Ovary (tissue), 9 donors: ENCODE data around the gene ZDHHC22. TPM values are rescaled to one million over a fixed set of nuclear protein-coding genes. Genes with fewer than 3 reads are reported as not detected.

Experiments
- DNase-seq, 5 donors: peaks; one replicate each; pipeline ENCODE4 v3.0.0-alpha.2; 2019 to 2020
- H3K27ac ChIP-seq, 2 donors: fragments of 200-600 bp; one replicate each; pipeline versions ENCODE4 v1.5.1 to v1.8.0; 2019 to 2022
- H3K27me3 ChIP-seq: fragments of 200-600 bp; one replicate; pipeline ENCODE4 v1.8.0; 2022
- H3K36me3 ChIP-seq: fragments of 200-600 bp; sonication (generic); one replicate; pipeline ENCODE4 v1.5.1; 2019
- H3K4me1 ChIP-seq: one replicate; pipeline ENCODE4 v1.8.1; 2013; ENCODE audit warnings: mild to moderate bottlenecking, moderate library complexity; ENCODE audit not compliant: insufficient read depth
- H3K4me3 ChIP-seq: fragments of 200-600 bp; sonication (generic); one replicate; pipeline ENCODE4 v1.5.1; 2017
- H3K9me3 ChIP-seq, 2 donors: fragments of 200-600 bp in 1 of 2; sonication (generic) in 1 of 2; one replicate each; pipeline versions ENCODE4 v1.5.1 to v1.8.1; 2013 to 2019; ENCODE audit warnings: mild to moderate bottlenecking in 1 of 2, moderate library complexity in 1 of 2
- CTCF ChIP-seq, 3 donors: fragments of 450-650 bp in 2 of 3; fragments of 200-600 bp in 1 of 3; IDR thresholded peaks; one replicate each; pipeline versions ENCODE4 v1.5.1 to v1.8.0; 2016 to 2022; ENCODE audit warnings: antibody characterized with exemption in 3 of 3, mild to moderate bottlenecking in 1 of 3
- EP300 ChIP-seq: sonication (generic); formaldehyde crosslinking; IDR thresholded peaks from one replicate; pipeline ENCODE4 v1.6.1; 2017; ENCODE audit warnings: antibody characterized with exemption
- POLR2A ChIP-seq: fragments of 450-650 bp; IDR thresholded peaks from one replicate; pipeline ENCODE4 v1.6.1; 2017; ENCODE audit warnings: antibody characterized with exemption, mild to moderate bottlenecking, moderate library complexity
- WGBS, 3 donors: extraction: QIAGEN DNeasy Blood & Tissue Kit in 1 of 3; methylation state at CpG; one replicate each; pipeline versions ENCODE4 v1.1.5 to v1.1.7; 2013 to 2017; 5-methylcytosine and 5-hydroxymethylcytosine counted together
- intact Hi-C, 4 donors: fragments of 100-400 bp; cut with DNase I; formaldehyde crosslinking; loops; one replicate each; pipeline versions ENCODE4 v1.11.0 to v1.15.1; 2022 to 2023
- polyA plus RNA-seq, 2 donors: library from polyadenylated mRNA; stranded (reverse); fragments of 200-250 nt in 1 of 2; fragments of 350-450 nt in 1 of 2; fragmentation: Illumina TruSeq in 1 of 2; extraction: RNeasy Lipid Tissue Mini Kit (QIAGEN cat#74804) in 1 of 2; gene quantifications; one replicate each; pipeline ENCODE4 v1.2.3, GENCODE V29; 2013 to 2014
- total RNA-seq, 7 donors: library from RNA; depleted of rRNA in 2 of 7; stranded (reverse); fragments of >200 nt in 2 of 7; fragmentation: NEBNext Ultra II Directional in 3 of 7; extraction: Animal tissue kit (Norgen Biotek cat#: 25700) in 3 of 7; gene quantifications; one replicate each; pipeline versions ENCODE4 v1.1.0 to v1.2.4, GENCODE V29; 2016 to 2023
- donor health status: DM: no; HTN: no; CAD: no; lungs with moderate emphysema.
- donor health status: DM: no; HTN: no; CAD: no.
- donor health status: Bipolar disorder and iron deficiency.
- donor health status: DM: yes; HTN: yes; CAD: no.
- donor health status: DM: no; HTN: no; CAD: no.
- donor health status: DM: yes; HTN: yes; CAD: no.

Gene ZDHHC22
- total and polyA plus RNA-seq, 9 donors = 0.02 TPM; not detected in 8

- 85 to 87% (median 86%) methylated on average over 3 of the region's 3 CpGs for WGBS, 3 donors
- H3K27ac ChIP-seq = no peak overlapping the region
- DNase-seq = no peak
- TF ChIP-seq EP300 = no peak
- no peak for TF ChIP-seq POLR2A
- TF ChIP-seq CTCF (IDR thresholded peaks at IDR 0.05) = no peak
- no peaks in the 10 kb centered on the region for H3K27me3 ChIP-seq
- H3K4me3 ChIP-seq = no peak overlapping the region
- H3K9me3 ChIP-seq = no peaks in the 10 kb centered on the region
- intact Hi-C loops = no loop called here
- H3K4me1 ChIP-seq = peaks cover 1% of the 10 kb centered on the region
- H3K36me3 ChIP-seq = no peaks in the 10 kb centered on the region
Measured at GRCh38 chr14:77104393-77104792, 37.2 kb downstream of the ZDHHC22 start.

GRCh38 chr14:77103951-77104350 lies 37.6 kb downstream of the ZDHHC22 start:
- no peak for DNase-seq
- intact Hi-C loops = no loop called here
- Histone ChIP-seq H3K4me3 (no peak overlapping the region), H3K4me1 (peaks cover 3% of the 10 kb centered on the region), H3K27ac (no peak overlapping the region), H3K27me3 (no peaks in the 10 kb centered on the region), H3K36me3 (no peaks in the 10 kb centered on the region), H3K9me3 (no peaks in the 10 kb centered on the region)
- WGBS, 3 donors = 87 to 92% (median 91%) methylated on average over 6 of the region's 6 CpGs
- TF ChIP-seq EP300 (no peak), CTCF (IDR thresholded peaks at IDR 0.05) (no peak), POLR2A (no peak)

GRCh38 chr14:77103475-77103874 lies 38.1 kb downstream of the ZDHHC22 start:
- Histone ChIP-seq H3K27me3 (no peaks in the 10 kb centered on the region), H3K4me1 (peaks cover 7% of the 10 kb centered on the region), H3K4me3 (no peak overlapping the region), H3K9me3 (no peaks in the 10 kb centered on the region), H3K27ac (no peak overlapping the region), H3K36me3 (no peaks in the 10 kb centered on the region)
- TF ChIP-seq CTCF (IDR thresholded peaks at IDR 0.05) (no peak), POLR2A (no peak), EP300 (no peak)
- DNase-seq = no peak
- intact Hi-C loops = no loop called here

- H3K4me1 ChIP-seq = peaks cover 7% of the 10 kb centered on the region
Measured at GRCh38 chr14:77102154-77102553, 39.4 kb downstream of the ZDHHC22 start.

More at GRCh38 chr14:77102154-77102553, 39.4 kb downstream of the ZDHHC22 start:
- TF ChIP-seq POLR2A (no peak), CTCF (IDR thresholded peaks at IDR 0.05) (no peak)
- intact Hi-C loops = no loop called here
- no peak overlapping the region for H3K4me3 ChIP-seq
- H3K9me3 ChIP-seq = no peaks in the 10 kb centered on the region
- WGBS, 3 donors = 66 to 72% (median 67%) methylated on average over 4 of the region's 4 CpGs
- no peaks in the 10 kb centered on the region for H3K36me3 ChIP-seq
- no peaks in the 10 kb centered on the region for H3K27me3 ChIP-seq
- H3K27ac ChIP-seq = no peak overlapping the region
- DNase-seq = no peak
